SK-N-SH treated with all-trans-retinoic acid at 6 μM for 48 hours (cell line): ENCODE data around the gene CDC42SE2.

ENCODE experiments used
- ARNTL ChIP-seq: fragments of 450-650 bp; formaldehyde crosslinking; IDR thresholded peaks from 2 replicates; pipeline ENCODE4 v1.5.0; 2020; ENCODE audit warnings: low read depth, mild to moderate bottlenecking, moderate library complexity, borderline replicate concordance
- PATZ1 ChIP-seq: fragments of 250-450 bp; sonication (Bioruptor Pico); IDR thresholded peaks from 2 replicates; pipeline ENCODE4 v1.8.0; 2020; ENCODE audit warnings: mild to moderate bottlenecking, moderate library complexity, borderline replicate concordance
- ZFP3 ChIP-seq: fragments of 250-450 bp; sonication (Bioruptor Pico); IDR thresholded peaks from 2 replicates; pipeline ENCODE4 v1.5.0; 2020; ENCODE audit warnings: mild to moderate bottlenecking, moderate library complexity
- ZNF565 ChIP-seq: fragments of 450-650 bp; formaldehyde crosslinking; conservative IDR thresholded peaks from 2 replicates; pipeline ENCODE4 v1.5.0; 2020; ENCODE audit warnings: low read depth, mild to moderate bottlenecking, moderate library complexity
- ZNF70 ChIP-seq: fragments of 450-650 bp; formaldehyde crosslinking; IDR thresholded peaks from 2 replicates; pipeline ENCODE4 v1.5.0; 2020; ENCODE audit warnings: mild to moderate bottlenecking, moderate library complexity
- TF ChIP-seq, protein P1 (sequence below): fragments of 250-450 bp; sonication (Bioruptor Pico); IDR thresholded peaks from 2 replicates; pipeline ENCODE4 v1.5.1; 2020; ENCODE audit warnings: low read depth, mild to moderate bottlenecking, moderate library complexity

DNA sequence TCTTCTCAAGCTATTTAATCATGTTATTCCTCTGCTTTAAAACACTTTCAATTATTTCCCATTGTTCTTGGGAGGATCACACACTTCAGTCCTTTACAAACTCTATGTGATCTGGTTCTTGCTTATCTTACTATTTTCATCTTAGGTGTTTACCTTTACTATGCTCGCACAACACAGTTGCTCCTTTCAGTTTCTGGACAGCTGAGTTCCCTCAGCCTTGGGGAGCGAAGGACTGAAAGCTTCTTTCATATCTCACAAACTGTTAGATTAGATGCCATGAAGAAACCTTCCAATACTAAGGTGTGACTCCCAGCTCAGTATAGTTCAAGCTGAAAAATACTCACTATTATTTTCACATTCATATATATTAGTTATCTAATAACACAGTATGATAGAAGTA is 117.9 kb downstream of the CDC42SE2 start:
- TF ChIP-seq, protein P1, sequence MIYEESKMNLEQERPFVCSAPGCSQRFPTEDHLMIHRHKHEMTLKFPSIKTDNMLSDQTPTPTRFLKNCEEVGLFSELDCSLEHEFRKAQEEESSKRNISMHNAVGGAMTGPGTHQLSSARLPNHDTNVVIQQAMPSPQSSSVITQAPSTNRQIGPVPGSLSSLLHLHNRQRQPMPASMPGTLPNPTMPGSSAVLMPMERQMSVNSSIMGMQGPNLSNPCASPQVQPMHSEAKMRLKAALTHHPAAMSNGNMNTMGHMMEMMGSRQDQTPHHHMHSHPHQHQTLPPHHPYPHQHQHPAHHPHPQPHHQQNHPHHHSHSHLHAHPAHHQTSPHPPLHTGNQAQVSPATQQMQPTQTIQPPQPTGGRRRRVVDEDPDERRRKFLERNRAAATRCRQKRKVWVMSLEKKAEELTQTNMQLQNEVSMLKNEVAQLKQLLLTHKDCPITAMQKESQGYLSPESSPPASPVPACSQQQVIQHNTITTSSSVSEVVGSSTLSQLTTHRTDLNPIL (CRISPR knock-in tag): no peak
- TF ChIP-seq PATZ1 (CRISPR knock-in tag) (no peak), ZFP3 (no peak), ZNF70 (no peak), ZNF565 (no peak), ARNTL (CRISPR knock-in tag) (no peak)
